GM12878 (cell line): Measurements from ENCODE around the gene SPOP. TPM values are rescaled to one million over a fixed set of nuclear protein-coding genes. Genes with fewer than 3 reads are reported as not detected.

Experiments
- ATAC-seq: fragments of 200-7000 bp; cut with Tn5 transposase; 3 replicates; pipeline ENCODE4 v1.9.1; 2020; ENCODE audit warnings: mild to moderate bottlenecking, moderate library complexity
- BruUV-seq: library from RNA; stranded (reverse); fragments of 400-500 nt; replicated peaks from 2 replicates; lab custom pipeline; 2021; lab: Mats Ljungman, UMichigan
- CTCF ChIA-PET: fragments of 300-600 bp; sonication (Branson Sonifier 250); formaldehyde crosslinking; extraction: SDS; loops from one replicate; lab custom pipeline; 2021; ENCODE audit warnings: inconsistent platforms; lab: Yijun Ruan, JAX
- POLR2A ChIA-PET: fragments of 350-600 bp; formaldehyde crosslinking; extraction: SDS; loops from one replicate; lab custom pipeline; 2021; ENCODE audit warnings: inconsistent platforms; lab: Charles Lee
- RAD21 ChIA-PET: fragments of 300-600 bp; sonication (Branson Sonifier 250); formaldehyde crosslinking; loops from one replicate; lab custom pipeline; 2023; ENCODE audit warnings: antibody characterized with exemption; ENCODE audit not compliant: unreplicated experiment; lab: Charles Lee
- SMC1A ChIA-PET: fragments of 300-600 bp; sonication (Branson Sonifier 250); formaldehyde crosslinking; loops from one replicate; lab custom pipeline; 2023; ENCODE audit not compliant: unreplicated experiment, uncharacterized antibody; lab: Charles Lee
- DNase-seq: peaks from one replicate; pipeline ENCODE4 v3.0.0-alpha.2; 2011; ENCODE audit warnings: low read depth, low spot score
- FAIRE-seq: peaks from 3 replicates; lab custom pipeline; 2011; peaks lifted over from hg19 to GRCh38; lab: Jason Lieb, UNC
- H2AFZ ChIP-seq: 2 replicates; pipeline ENCODE4 v1.6.0; 2011; ENCODE audit warnings: low read depth, low read length, control low read depth; ENCODE audit not compliant: control insufficient read depth
- H3K27ac ChIP-seq: 2 replicates; pipeline ENCODE4 v1.5.1; 2011; ENCODE audit warnings: control low read depth; ENCODE audit not compliant: control insufficient read depth, insufficient read depth
- H3K27me3 ChIP-seq, 2 experiments: replicated peaks in 1 of 2; 2 replicates each; pipeline versions ENCODE4 v1.6.0 to v1.6.1; 2011; ENCODE audit warnings: low read length in 1 of 2; ENCODE audit not compliant: control insufficient read depth in 2 of 2, insufficient read depth in 2 of 2
- H3K36me3 ChIP-seq, 2 experiments: 2 replicates each; pipeline ENCODE4 v1.5.1; 2011; ENCODE audit warnings: low read length in 1 of 2; ENCODE audit not compliant: control insufficient read depth in 2 of 2, insufficient read depth in 2 of 2
- H3K4me1 ChIP-seq: 2 replicates; pipeline ENCODE4 v1.6.1; 2011; ENCODE audit warnings: mild to moderate bottlenecking, low read length, moderate library complexity, mixed read lengths; ENCODE audit not compliant: control insufficient read depth, insufficient read depth
- H3K4me2 ChIP-seq: 2 replicates; pipeline ENCODE4 v1.6.0; 2011; ENCODE audit warnings: control low read depth; ENCODE audit not compliant: control insufficient read depth, insufficient read depth
- H3K4me3 ChIP-seq: fragments of 200-600 bp; sonication (generic); 2 replicates; pipeline ENCODE4 v1.5.1; 2016
- H3K79me2 ChIP-seq: 2 replicates; pipeline ENCODE4 v1.6.0; 2011; ENCODE audit warnings: low read length; ENCODE audit not compliant: control insufficient read depth, insufficient read depth
- H3K9ac ChIP-seq: 2 replicates; pipeline ENCODE4 v1.8.0; 2011; ENCODE audit warnings: low read length, control low read depth, mixed read lengths; ENCODE audit not compliant: control insufficient read depth, insufficient read depth
- H3K9me3 ChIP-seq: replicated peaks from 3 replicates; pipeline ENCODE4 v1.5.1; 2011; ENCODE audit warnings: mild to moderate bottlenecking, low read length; ENCODE audit not compliant: control insufficient read depth, insufficient read depth
- H4K20me1 ChIP-seq: 2 replicates; pipeline ENCODE4 v1.6.0; 2011; ENCODE audit not compliant: control insufficient read depth, insufficient read depth
- ATF7 ChIP-seq: fragments of 450-650 bp; IDR thresholded peaks from 2 replicates; pipeline ENCODE4 v1.6.1; 2016; ENCODE audit warnings: low read depth, mild to moderate bottlenecking
- BHLHE40 ChIP-seq, 2 experiments: fragments of 450-650 bp in 1 of 2; IDR thresholded peaks; 2 replicates each; pipeline ENCODE4 v1.6.1; 2011 to 2017; ENCODE audit warnings: low read depth in 2 of 2, borderline replicate concordance in 1 of 2, improper control_type of control experiment in 1 of 2, low read length in 1 of 2, mild to moderate bottlenecking in 1 of 2
- EED ChIP-seq: sonication (generic); IDR thresholded peaks from 2 replicates; pipeline ENCODE4 v1.6.1; 2016; ENCODE audit warnings: antibody characterized with exemption, low read depth
- EGR1 ChIP-seq, 2 experiments: IDR thresholded peaks; 1 replicate in 1 of 2; 2 replicates in 1 of 2; pipeline ENCODE4 v1.6.1; 2011 to 2012; ENCODE audit warnings: low read depth in 2 of 2, low read length in 2 of 2, borderline replicate concordance in 1 of 2, mild to moderate bottlenecking in 1 of 2, moderate library complexity in 1 of 2
- ELK1 ChIP-seq: IDR thresholded peaks from 2 replicates; pipeline ENCODE4 v1.6.1; 2012; ENCODE audit warnings: low read depth, low read length, improper control_type of control experiment
- GATAD2B ChIP-seq: fragments of 450-650 bp; conservative IDR thresholded peaks from 2 replicates; pipeline ENCODE4 v1.6.1; 2017; ENCODE audit warnings: low read depth, mild to moderate bottlenecking, moderate library complexity
- HDAC2 ChIP-seq: fragments of 200-600 bp; sonication (generic); IDR thresholded peaks from 2 replicates; pipeline ENCODE4 v1.6.1; 2017
- IKZF1 ChIP-seq: fragments of 450-650 bp; conservative IDR thresholded peaks from 2 replicates; pipeline ENCODE4 v1.6.1; 2017; ENCODE audit warnings: antibody characterized with exemption, mild to moderate bottlenecking
- IKZF2 ChIP-seq, 2 experiments: fragments of 450-650 bp; IDR thresholded peaks; 2 replicates each; pipeline ENCODE4 v1.6.1; 2017; ENCODE audit warnings: mild to moderate bottlenecking in 2 of 2, moderate library complexity in 2 of 2
- IRF4 ChIP-seq: IDR thresholded peaks from 2 replicates; pipeline ENCODE4 v1.6.1; 2011; ENCODE audit warnings: low read depth, low read length
- MEF2A ChIP-seq: IDR thresholded peaks from 2 replicates; pipeline ENCODE4 v1.6.1; 2011; ENCODE audit warnings: low read depth, mild to moderate bottlenecking, low read length, moderate library complexity; ENCODE audit not compliant: insufficient read depth
- MEF2B ChIP-seq: fragments of 450-650 bp; IDR thresholded peaks from 2 replicates; pipeline ENCODE4 v1.6.1; 2018; ENCODE audit warnings: mild to moderate bottlenecking, moderate library complexity; ENCODE audit not compliant: partially characterized antibody, poor library complexity, severe bottlenecking
- MTA2 ChIP-seq: fragments of 450-650 bp; IDR thresholded peaks from 2 replicates; pipeline ENCODE4 v1.6.1; 2016; ENCODE audit warnings: low read depth, mild to moderate bottlenecking, moderate library complexity
- PAX8 ChIP-seq: fragments of 450-650 bp; IDR thresholded peaks from 2 replicates; pipeline ENCODE4 v1.6.1; 2017; ENCODE audit warnings: mild to moderate bottlenecking, moderate library complexity
- RELA ChIP-seq: fragments of 450-650 bp; IDR thresholded peaks from 2 replicates; pipeline ENCODE4 v1.8.0; 2014; ENCODE audit warnings: borderline replicate concordance; ENCODE audit not compliant: partially characterized antibody
- RUNX3 ChIP-seq: IDR thresholded peaks from 2 replicates; pipeline ENCODE4 v1.6.1; 2012; ENCODE audit warnings: low read length, inconsistent platforms
- SMARCA5 ChIP-seq: fragments of 450-650 bp; IDR thresholded peaks from 2 replicates; pipeline ENCODE4 v1.6.1; 2017; ENCODE audit warnings: mild to moderate bottlenecking
- WRNIP1 ChIP-seq: IDR thresholded peaks from 2 replicates; pipeline ENCODE4 v1.6.1; 2011; ENCODE audit warnings: low read depth, low read length, improper control_type of control experiment, borderline replicate concordance
- ZNF384 ChIP-seq: IDR thresholded peaks from 2 replicates; pipeline ENCODE4 v1.6.1; 2012; ENCODE audit warnings: low read depth, mild to moderate bottlenecking, low read length, improper control_type of control experiment, borderline replicate concordance
- WGBS: methylation state at CpG from one replicate; pipeline ENCODE4 v1.1.6; 2016; ENCODE audit warnings: low lambda C conversion rate; ENCODE audit not compliant: insufficient replicate concordance, insufficient coverage; ENCODE audit errors: missing lambda C conversion rate; 5-methylcytosine and 5-hydroxymethylcytosine counted together
- in situ Hi-C: fragments of 300-500 bp; cut with MboI; formaldehyde crosslinking; loops from 9 replicates; pipeline ENCODE4 v1.14.3; 2018; ENCODE audit warnings: mixed read lengths
- intact Hi-C: fragments of 100-400 bp; cut with micrococcal nuclease; formaldehyde crosslinking; loops from one replicate; pipeline ENCODE4 v1.14.2; 2022; ENCODE audit not compliant: unreplicated experiment
- polyA plus RNA-seq, 11 experiments: library from polyadenylated mRNA; depleted of rRNA in 4 of 11; unstranded in 6 of 11; stranded (reverse) in 5 of 11; fragments of >200 nt; fragmentation: Nextera tagmentation in 4 of 11; fragmentation: Illumina TruSeq in 1 of 11; extraction: Ambion mirVana in 4 of 11; extraction: Trizol in 1 of 11; gene quantifications; 1 replicate in 1 of 11; 2 replicates in 10 of 11; pipeline versions ENCODE4 v1.2.1 to v1.2.3, GENCODE V29; 2011 to 2016; ENCODE audit warnings: inconsistent platforms in 2 of 11, missing spikeins in 2 of 11, low read depth in 1 of 11
- total RNA-seq, 4 experiments: library from RNA; depleted of rRNA in 3 of 4; stranded (reverse); fragments of >200 nt in 3 of 4; fragmentation: Illumina TruSeq in 1 of 4; extraction: Trizol in 1 of 4; gene quantifications; 2 replicates each; pipeline versions ENCODE4 v1.2.1 to v1.2.3, GENCODE V29; 2013 to 2021
- TF ChIP-seq, protein P1 (sequence below): fragments of 450-650 bp; IDR thresholded peaks from 2 replicates; pipeline ENCODE4 v1.6.1; 2017; ENCODE audit warnings: low read depth, mild to moderate bottlenecking, moderate library complexity
- TF ChIP-seq, protein P2 (sequence below): fragments of 150-350 bp; IDR thresholded peaks from 2 replicates; pipeline ENCODE4 v1.6.1; 2014; ENCODE audit warnings: mild to moderate bottlenecking, low read depth, low read length

The SPOP gene
- total and polyA plus RNA-seq, 10 of the 15 experiments (the other 5 are each of a cell fraction or from before 2014, with no cell fraction given), result 35.1 to 80.4 (median 44.7) TPM

GRCh38 chr17:49577963-49578362 lies 99.9 kb downstream of the SPOP start:
- BruUV-seq, result no TSS peak
- H3K9me3 ChIP-seq, result no peaks in the 10 kb centered on the region
- H3K27ac ChIP-seq, result no peak overlapping the region
- H3K36me3 ChIP-seq, result no peaks in the 10 kb centered on the region
- SMC1A ChIA-PET, result interaction anchor here (0.7 kb wide), 1 partner anchor 54 kb away, joined by 3 read pairs; no protein-coding TSS in a partner anchor
- CTCF ChIA-PET, result interaction anchor here (0.8 to 17.8 kb wide), 2 partner anchors 8 to 118 kb away, joined by 3 to 483 read pairs; no protein-coding TSS in a partner anchor
- no peaks in the 10 kb centered on the region for H4K20me1 ChIP-seq
- no peak overlapping the region for H2AFZ ChIP-seq
- WGBS, result 0% methylated on average over 4 of the region's 4 CpGs
- H3K4me3 ChIP-seq, result no peak overlapping the region
- ATAC-seq, result peak; percentile 40
- no peaks in the 10 kb centered on the region; the same call in 1 of the 2 replicates for H3K4me1 ChIP-seq
- H3K27me3 ChIP-seq, result peaks cover 2 to 6% of the 10 kb centered on the region in 2 experiments; a peak in 3 of 4 replicates
- intact Hi-C loops (no loop called here), in situ Hi-C loops (no loop called here)
- no peak for DNase-seq
- POLR2A ChIA-PET, result interaction anchor here (0.5 to 2.5 kb wide), 3 partner anchors 35 to 208 kb away, joined by 3 to 8 read pairs (median 3); no protein-coding TSS in a partner anchor
- RAD21 ChIA-PET, result interaction anchor here (0.7 to 1.0 kb wide), 2 partner anchors 98 to 118 kb away, joined by 3 to 4 read pairs; no protein-coding TSS in a partner anchor
- H3K4me2 ChIP-seq, result no peak overlapping the region; the same call in none of the 2 replicates
- no peak for FAIRE-seq
- H3K79me2 ChIP-seq, result no peaks in the 10 kb centered on the region
- H3K9ac ChIP-seq, result no peak overlapping the region
- 0 out of 2 replicates have a peak, but pooled peaks have one; percentile 10 for TF ChIP-seq ATF7
- TF ChIP-seq IRF4, result no peak
- no peak for TF ChIP-seq GATAD2B
- no peak for TF ChIP-seq EGR1 (IDR thresholded peaks at IDR 0.05; ENCODE audit: borderline replicate concordance in 1 of 2, low read depth in 2 of 2, low read length in 2 of 2)
- peak; percentile 54 for TF ChIP-seq RELA
- no peak for TF ChIP-seq PAX8
- peak; percentile 52 for TF ChIP-seq IKZF1
- TF ChIP-seq, protein P1, sequence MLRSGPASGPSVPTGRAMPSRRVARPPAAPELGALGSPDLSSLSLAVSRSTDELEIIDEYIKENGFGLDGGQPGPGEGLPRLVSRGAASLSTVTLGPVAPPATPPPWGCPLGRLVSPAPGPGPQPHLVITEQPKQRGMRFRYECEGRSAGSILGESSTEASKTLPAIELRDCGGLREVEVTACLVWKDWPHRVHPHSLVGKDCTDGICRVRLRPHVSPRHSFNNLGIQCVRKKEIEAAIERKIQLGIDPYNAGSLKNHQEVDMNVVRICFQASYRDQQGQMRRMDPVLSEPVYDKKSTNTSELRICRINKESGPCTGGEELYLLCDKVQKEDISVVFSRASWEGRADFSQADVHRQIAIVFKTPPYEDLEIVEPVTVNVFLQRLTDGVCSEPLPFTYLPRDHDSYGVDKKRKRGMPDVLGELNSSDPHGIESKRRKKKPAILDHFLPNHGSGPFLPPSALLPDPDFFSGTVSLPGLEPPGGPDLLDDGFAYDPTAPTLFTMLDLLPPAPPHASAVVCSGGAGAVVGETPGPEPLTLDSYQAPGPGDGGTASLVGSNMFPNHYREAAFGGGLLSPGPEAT, result peak; percentile 65; the same call in 1 of the 2 replicates
- no peak for TF ChIP-seq ZNF384
- peak; percentile 60 for TF ChIP-seq MEF2B
- TF ChIP-seq, protein P2, sequence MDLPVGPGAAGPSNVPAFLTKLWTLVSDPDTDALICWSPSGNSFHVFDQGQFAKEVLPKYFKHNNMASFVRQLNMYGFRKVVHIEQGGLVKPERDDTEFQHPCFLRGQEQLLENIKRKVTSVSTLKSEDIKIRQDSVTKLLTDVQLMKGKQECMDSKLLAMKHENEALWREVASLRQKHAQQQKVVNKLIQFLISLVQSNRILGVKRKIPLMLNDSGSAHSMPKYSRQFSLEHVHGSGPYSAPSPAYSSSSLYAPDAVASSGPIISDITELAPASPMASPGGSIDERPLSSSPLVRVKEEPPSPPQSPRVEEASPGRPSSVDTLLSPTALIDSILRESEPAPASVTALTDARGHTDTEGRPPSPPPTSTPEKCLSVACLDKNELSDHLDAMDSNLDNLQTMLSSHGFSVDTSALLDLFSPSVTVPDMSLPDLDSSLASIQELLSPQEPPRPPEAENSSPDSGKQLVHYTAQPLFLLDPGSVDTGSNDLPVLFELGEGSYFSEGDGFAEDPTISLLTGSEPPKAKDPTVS, result no peak
- peak; percentile 14 to 22; a peak in 2 of 4 replicates for TF ChIP-seq IKZF2 (IDR thresholded peaks at IDR 0.05)
- no peak for TF ChIP-seq MEF2A
- no peak for TF ChIP-seq BHLHE40 (IDR thresholded peaks at IDR 0.05; ENCODE audit: borderline replicate concordance in 1 of 2, low read depth in 2 of 2, low read length in 1 of 2)
- TF ChIP-seq SMARCA5, result no peak
- TF ChIP-seq EED, result peak; percentile 15
- TF ChIP-seq HDAC2, result no peak
- TF ChIP-seq ELK1, result no peak
- TF ChIP-seq RUNX3, result no peak
- TF ChIP-seq WRNIP1, result no peak
- 0 out of 2 replicates have a peak, but pooled peaks have one; percentile 23 for TF ChIP-seq MTA2
